K562 (cell line): ENCODE data around the gene JAM2.

Experiments
- GABPA ChIP-seq: fragments of 200-800 bp; sonication (Bioruptor generic); conservative IDR thresholded peaks from 2 replicates; pipeline ENCODE4 v1.6.1; 2016; ENCODE audit warnings: low read depth, missing genetic modification characterization, missing compliant biosample characterization
- JUND ChIP-seq, 2 experiments: IDR thresholded peaks; 2 replicates in 1 of 2; 3 replicates in 1 of 2; pipeline ENCODE4 v1.6.1; 2011; ENCODE audit warnings: borderline replicate concordance in 2 of 2, low read depth in 2 of 2, low read length in 2 of 2, improper control_type of control experiment in 1 of 2, missing biosample characterization in 1 of 2, missing genetic modification characterization in 1 of 2, missing genetic modification reagents in 1 of 2
- POLR2AphosphoS2 ChIP-seq: IDR thresholded peaks from 2 replicates; pipeline ENCODE4 v1.6.1; 2012; ENCODE audit warnings: low read length, improper control_type of control experiment
- ZNF431 ChIP-seq: sonication (generic); formaldehyde crosslinking; IDR thresholded peaks from 2 replicates; pipeline ENCODE4 v1.8.0; 2022; ENCODE audit warnings: mild to moderate bottlenecking, missing genetic modification reagents
- TF ChIP-seq, protein P1 (sequence below), 3 experiments: IDR thresholded peaks in 2 of 3; conservative IDR thresholded peaks in 1 of 3; 2 replicates each; pipeline ENCODE4 v1.5.1; 2011 to 2012; ENCODE audit warnings: low read length in 3 of 3, mild to moderate bottlenecking in 3 of 3, control low read depth in 2 of 3, improper control_type of control experiment in 1 of 3, inconsistent platforms in 1 of 3, low read depth in 1 of 3, mixed read lengths in 1 of 3, moderate library complexity in 1 of 3; ENCODE audit not compliant: insufficient read depth in 2 of 3

DNA sequence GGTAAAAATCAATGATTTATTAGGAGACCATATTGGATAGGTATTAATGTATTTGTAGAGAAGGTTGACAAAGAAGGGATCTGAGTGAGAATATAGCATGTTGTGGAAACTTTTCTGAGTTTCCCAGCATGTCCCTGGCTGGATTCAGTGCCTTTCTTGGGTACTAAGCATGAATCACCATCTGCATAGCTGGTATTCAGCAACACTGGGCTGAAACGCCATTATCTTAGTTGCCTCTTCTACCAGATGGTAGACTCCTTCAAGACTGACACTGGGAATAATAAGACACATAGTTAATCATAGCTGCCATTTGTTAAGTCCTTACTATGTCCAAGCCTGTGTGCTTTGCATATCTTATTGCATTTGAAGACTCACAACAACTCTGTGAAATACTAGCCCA is 50.2 kb downstream of the JAM2 start:
- no peak for TF ChIP-seq POLR2AphosphoS2
- TF ChIP-seq ZNF431 (CRISPR knock-in tag): no peak
- TF ChIP-seq, protein P1, sequence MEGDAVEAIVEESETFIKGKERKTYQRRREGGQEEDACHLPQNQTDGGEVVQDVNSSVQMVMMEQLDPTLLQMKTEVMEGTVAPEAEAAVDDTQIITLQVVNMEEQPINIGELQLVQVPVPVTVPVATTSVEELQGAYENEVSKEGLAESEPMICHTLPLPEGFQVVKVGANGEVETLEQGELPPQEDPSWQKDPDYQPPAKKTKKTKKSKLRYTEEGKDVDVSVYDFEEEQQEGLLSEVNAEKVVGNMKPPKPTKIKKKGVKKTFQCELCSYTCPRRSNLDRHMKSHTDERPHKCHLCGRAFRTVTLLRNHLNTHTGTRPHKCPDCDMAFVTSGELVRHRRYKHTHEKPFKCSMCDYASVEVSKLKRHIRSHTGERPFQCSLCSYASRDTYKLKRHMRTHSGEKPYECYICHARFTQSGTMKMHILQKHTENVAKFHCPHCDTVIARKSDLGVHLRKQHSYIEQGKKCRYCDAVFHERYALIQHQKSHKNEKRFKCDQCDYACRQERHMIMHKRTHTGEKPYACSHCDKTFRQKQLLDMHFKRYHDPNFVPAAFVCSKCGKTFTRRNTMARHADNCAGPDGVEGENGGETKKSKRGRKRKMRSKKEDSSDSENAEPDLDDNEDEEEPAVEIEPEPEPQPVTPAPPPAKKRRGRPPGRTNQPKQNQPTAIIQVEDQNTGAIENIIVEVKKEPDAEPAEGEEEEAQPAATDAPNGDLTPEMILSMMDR (IDR thresholded peaks at IDR 0.05 in 2 of 3, conservative IDR thresholded peaks at IDR 0.05 in 1 of 3; ENCODE audit: insufficient read depth in 2 of 3, low read depth in 1 of 3, low read length in 3 of 3): no peak
- TF ChIP-seq GABPA: no peak
- TF ChIP-seq JUND (IDR thresholded peaks at IDR 0.05; ENCODE audit: borderline replicate concordance, low read depth, low read length): no peak
- no peak for TF ChIP-seq JUND (tag; IDR thresholded peaks at IDR 0.05; ENCODE audit: borderline replicate concordance, low read depth, low read length)
